Esophagus squamous epithelium (tissue), 5 donors: Measurements from ENCODE around the gene LTBP2. TPM values are rescaled to one million over a fixed set of nuclear protein-coding genes. Genes with fewer than 3 reads are reported as not detected.

Experiments used
- DNase-seq: peaks from one replicate; lab custom pipeline; 2025; lab: John Stamatoyannopoulos, UW
- H3K27ac ChIP-seq, 4 donors: fragments of 200-600 bp; sonication (generic); one replicate each; pipeline ENCODE4 v1.5.1; 2016 to 2019; ENCODE audit warnings: mild to moderate bottlenecking in 1 of 4
- H3K27me3 ChIP-seq, 4 donors: fragments of 200-600 bp; sonication (generic); 1 replicate in 3 of 4; 2 replicates in 1 of 4; pipeline versions ENCODE4 v1.5.1 to v1.6.0; 2017 to 2021; ENCODE audit warnings: antibody characterized with exemption in 1 of 4
- H3K36me3 ChIP-seq, 3 donors: fragments of 200-600 bp; sonication (generic); one replicate each; pipeline ENCODE4 v1.5.1; 2016 to 2019
- H3K4me1 ChIP-seq, 3 donors: fragments of 200-600 bp; sonication (generic); one replicate each; pipeline ENCODE4 v1.5.1; 2017 to 2019
- H3K4me3 ChIP-seq, 4 donors: fragments of 200-600 bp; sonication (generic); 1 replicate in 3 of 4; 2 replicates in 1 of 4; pipeline ENCODE4 v1.5.1; 2016 to 2019; ENCODE audit warnings: mild to moderate bottlenecking in 2 of 4, moderate library complexity in 1 of 4
- H3K9me3 ChIP-seq, 3 donors: fragments of 200-600 bp; sonication (generic); one replicate each; pipeline ENCODE4 v1.5.1; 2016 to 2019
- CTCF ChIP-seq, 6 experiments: fragments of 450-650 bp in 4 of 6; fragments of 200-600 bp in 2 of 6; sonication (generic) in 2 of 6; IDR thresholded peaks; one replicate each; pipeline ENCODE4 v1.5.1; 2016 to 2019; ENCODE audit warnings: antibody characterized with exemption in 6 of 6, mild to moderate bottlenecking in 4 of 6, moderate library complexity in 4 of 6
- POLR2A ChIP-seq, 4 donors: fragments of 450-650 bp; IDR thresholded peaks; one replicate each; pipeline ENCODE4 v1.6.1; 2017; ENCODE audit warnings: antibody characterized with exemption in 4 of 4, mild to moderate bottlenecking in 4 of 4, moderate library complexity in 3 of 4
- WGBS, 2 donors: methylation state at CpG; one replicate each; pipeline ENCODE4 v1.1.5; 2018; 5-methylcytosine and 5-hydroxymethylcytosine counted together
- intact Hi-C: fragments of 100-400 bp; cut with DNase I; formaldehyde crosslinking; loops from one replicate; pipeline ENCODE4 v1.15.0; 2022
- total RNA-seq, 4 donors: library from RNA; depleted of rRNA; stranded (reverse); fragments of >200 nt; gene quantifications; one replicate each; pipeline ENCODE4 v1.1.0, GENCODE V29; 2016
- donor health status: DM: yes; HTN: yes; CAD: no.

Gene LTBP2
- total RNA-seq: 10 to 100 TPM; 10.3 to 41.6 (median 17.0) TPM

DNA sequence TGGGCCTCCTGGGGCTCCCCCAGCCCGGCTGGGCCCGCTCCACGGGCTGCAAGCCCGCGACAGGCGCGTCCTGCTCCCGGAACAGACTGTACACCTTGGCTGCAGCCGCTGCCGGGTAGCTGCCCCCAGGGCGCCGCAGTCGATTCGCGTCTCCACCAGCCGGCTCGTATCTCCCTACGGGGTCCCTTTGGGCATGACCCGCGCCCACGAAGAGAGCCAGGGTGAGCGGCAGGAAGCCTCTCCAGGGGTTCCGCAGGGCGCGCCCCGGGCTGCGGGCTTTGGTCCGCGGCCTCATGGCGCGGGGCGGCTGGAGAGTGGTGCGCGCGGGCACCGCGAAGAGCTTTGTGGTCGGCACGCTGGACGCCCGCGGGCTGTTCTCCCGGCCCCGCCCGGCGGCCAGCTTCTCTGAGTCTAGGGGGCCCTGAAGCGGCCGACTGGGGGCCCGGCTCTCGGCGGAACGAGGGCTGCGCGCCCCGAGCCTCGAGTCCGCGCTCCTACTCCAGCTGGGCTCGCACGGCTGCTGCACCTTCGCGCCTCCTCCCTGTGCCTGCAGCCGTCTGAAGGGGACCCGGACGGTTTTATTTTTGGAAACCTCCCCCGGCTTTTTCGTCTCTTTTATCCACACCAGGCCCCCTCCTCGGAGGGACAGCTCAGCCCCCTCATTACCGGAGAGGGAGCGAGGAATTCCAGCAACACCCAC, at the start of gene LTBP2:
TSS of gene LTBP2 (minus strand) at position 588 of the 700 bp plus-strand sequence. CDS start at position 295, 293 bp downstream.
- intact Hi-C loops: no loop called here
- peak within 1 kb of the TSS; percentile 54 to 84 (median 72) for H3K4me3 ChIP-seq
- peaks cover 45 to 83% (median 62%) of the 10 kb centered on the region in 3 donors for H3K4me1 ChIP-seq
- no peaks in the 10 kb centered on the region for H3K9me3 ChIP-seq
- WGBS, 2 donors: 0% methylated on average over 5 of the region's 70 CpGs; no CpG with 5 or more reads in 1 of the 2 donors
- H3K27ac ChIP-seq: peak within 1 kb of the TSS; percentile 63 to 78 (median 72)
- no peak for TF ChIP-seq CTCF (IDR thresholded peaks at IDR 0.05)
- no peak for TF ChIP-seq POLR2A (IDR thresholded peaks at IDR 0.05)
- peaks cover 0 to 14% (median 0%) of the 10 kb centered on the region in 4 donors for H3K27me3 ChIP-seq
- no peak for DNase-seq
- H3K36me3 ChIP-seq: no peaks in the 10 kb centered on the region

DNA sequence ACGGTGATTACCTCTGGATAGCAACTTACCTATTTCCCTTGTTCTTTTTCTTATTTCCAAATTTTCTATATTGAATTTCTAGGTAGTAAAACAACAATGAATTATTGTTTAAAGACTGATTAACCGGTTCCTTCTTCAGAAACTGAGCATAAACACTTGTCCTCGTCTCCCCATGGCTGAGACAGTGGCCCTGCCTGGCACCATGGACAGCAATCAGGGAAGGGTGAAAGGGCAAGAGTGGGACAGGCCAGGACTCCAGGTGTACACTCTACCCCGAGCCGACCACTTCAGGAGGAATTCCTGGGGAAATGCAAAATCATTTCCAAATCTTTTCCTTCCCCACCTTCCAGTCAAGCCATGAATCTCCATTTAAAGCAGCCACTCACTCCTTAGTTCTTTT, 48.8 kb upstream of the LTBP2 start:
- no peak for DNase-seq
- peaks cover 6 to 75% (median 8%) of the 10 kb centered on the region in 3 donors for H3K36me3 ChIP-seq
- WGBS, 2 donors: 76 to 90% methylated on average over 5 of the region's 5 CpGs
- H3K4me1 ChIP-seq: peaks cover 4 to 37% (median 4%) of the 10 kb centered on the region in 3 donors
- intact Hi-C loops: no loop called here
- H3K27me3 ChIP-seq: no peaks in the 10 kb centered on the region
- no peak overlapping the region for H3K4me3 ChIP-seq
- no peaks in the 10 kb centered on the region for H3K9me3 ChIP-seq
- TF ChIP-seq CTCF (IDR thresholded peaks at IDR 0.05) (no peak), POLR2A (IDR thresholded peaks at IDR 0.05) (no peak)
- no peak overlapping the region for H3K27ac ChIP-seq

GRCh38 chr14:74660167-74660566, 48.1 kb upstream of the LTBP2 start:
- TF ChIP-seq POLR2A (IDR thresholded peaks at IDR 0.05): no peak
- no peak for TF ChIP-seq CTCF (IDR thresholded peaks at IDR 0.05)
- no peak for DNase-seq
- 68 to 82% methylated on average over 3 of the region's 3 CpGs for WGBS, 2 donors
- Histone ChIP-seq H3K27ac (no peak overlapping the region), H3K4me3 (no peak overlapping the region), H3K36me3 (peaks cover 6 to 70% (median 8%) of the 10 kb centered on the region in 3 donors), H3K27me3 (no peaks in the 10 kb centered on the region), H3K9me3 (no peaks in the 10 kb centered on the region), H3K4me1 (peaks cover 4 to 43% (median 9%) of the 10 kb centered on the region in 3 donors)
- intact Hi-C loops: no loop called here

DNA sequence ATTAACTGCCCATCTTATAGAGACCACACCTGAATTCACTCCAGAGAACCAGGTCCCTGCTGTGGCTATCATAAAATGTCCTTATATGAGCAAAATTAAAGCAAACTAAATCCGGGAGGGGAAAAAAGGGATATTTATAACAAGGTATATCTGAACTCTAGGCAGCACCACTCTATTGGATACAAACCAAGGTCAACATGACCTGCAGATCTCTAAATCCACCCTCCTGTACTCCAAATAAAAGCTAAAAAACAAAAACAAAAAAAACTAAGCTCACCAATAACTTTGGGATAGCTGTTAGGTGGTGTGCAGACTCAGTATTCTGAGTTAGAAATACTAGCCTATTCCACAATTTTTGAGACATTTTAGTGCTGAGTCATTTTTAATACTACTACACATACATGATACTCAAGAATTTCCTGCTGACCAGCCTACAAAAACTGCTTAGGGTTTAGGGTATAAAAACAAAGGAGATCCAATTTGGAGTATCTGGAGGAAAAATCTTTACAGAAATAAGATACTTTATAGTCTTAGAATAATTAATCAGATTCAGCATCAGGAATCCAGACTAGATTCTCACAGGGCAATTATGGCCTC, 46.6 kb upstream of the LTBP2 start:
- no peak for DNase-seq
- intact Hi-C loops: no loop called here
- Histone ChIP-seq H3K27ac (no peak overlapping the region), H3K9me3 (no peaks in the 10 kb centered on the region), H3K27me3 (no peaks in the 10 kb centered on the region), H3K4me1 (peaks cover 4 to 38% (median 9%) of the 10 kb centered on the region in 3 donors), H3K36me3 (peaks cover 0 to 55% (median 7%) of the 10 kb centered on the region in 3 donors), H3K4me3 (no peak overlapping the region)
- no peak for TF ChIP-seq POLR2A (IDR thresholded peaks at IDR 0.05)
- TF ChIP-seq CTCF (IDR thresholded peaks at IDR 0.05): no peak
- WGBS, 2 donors: 94% methylated on average over 1 of the region's 1 CpG; no CpG with 5 or more reads in 1 of the 2 donors

GRCh38 chr14:74656964-74657363, 44.9 kb upstream of the LTBP2 start:
- no peaks in the 10 kb centered on the region for H3K27me3 ChIP-seq
- 69 to 75% methylated on average over 3 of the region's 3 CpGs for WGBS, 2 donors
- H3K36me3 ChIP-seq: peaks cover 0 to 38% (median 0%) of the 10 kb centered on the region in 3 donors
- DNase-seq: no peak
- H3K4me3 ChIP-seq: no peak overlapping the region
- peaks cover 0 to 33% (median 5%) of the 10 kb centered on the region in 3 donors for H3K4me1 ChIP-seq
- no peaks in the 10 kb centered on the region for H3K9me3 ChIP-seq
- intact Hi-C loops: no loop called here
- no peak for TF ChIP-seq POLR2A (IDR thresholded peaks at IDR 0.05)
- no peak overlapping the region for H3K27ac ChIP-seq
